DND-41 (cell line): ENCODE measurements around the gene TRIM13.

Experiments used
- ATAC-seq: fragments of 200-7000 bp; cut with Tn5 transposase; 3 replicates; pipeline ENCODE4 v1.9.1; 2021; ENCODE audit warnings: low read depth; ENCODE audit not compliant: insufficient read depth
- DNase-seq: peaks from one replicate; pipeline ENCODE4 v3.0.0-alpha.2; 2020
- H2AFZ ChIP-seq: 2 replicates; pipeline ENCODE4 v1.6.0; 2012; ENCODE audit warnings: low read depth, low read length
- H3K27ac ChIP-seq: 2 replicates; pipeline ENCODE4 v1.5.1; 2012; ENCODE audit warnings: low read length, inconsistent platforms
- H3K27me3 ChIP-seq: fragments of 200-600 bp; sonication (generic); 2 replicates; pipeline ENCODE4 v1.6.0; 2012; ENCODE audit warnings: low read length, mild to moderate bottlenecking, inconsistent platforms; ENCODE audit not compliant: insufficient read depth, poor library complexity
- H3K36me3 ChIP-seq: 2 replicates; pipeline ENCODE4 v1.5.1; 2012; ENCODE audit warnings: low read length, inconsistent platforms; ENCODE audit not compliant: insufficient read depth
- H3K4me1 ChIP-seq: 2 replicates; pipeline ENCODE4 v1.5.1; 2012; ENCODE audit warnings: mild to moderate bottlenecking, low read length; ENCODE audit not compliant: insufficient read depth
- H3K4me2 ChIP-seq: 2 replicates; pipeline ENCODE4 v1.6.0; 2012; ENCODE audit warnings: mild to moderate bottlenecking, moderate library complexity, low read length, inconsistent platforms; ENCODE audit not compliant: insufficient read depth
- H3K4me3 ChIP-seq, 2 experiments: fragments of 200-600 bp in 1 of 2; shearing (Covaris generic) in 1 of 2; 2 replicates each; pipeline ENCODE4 v1.5.1; 2012 to 2016; ENCODE audit warnings: inconsistent platforms in 2 of 2, low read length in 2 of 2, mild to moderate bottlenecking in 2 of 2, low read depth in 1 of 2, moderate library complexity in 1 of 2
- H3K79me2 ChIP-seq: 2 replicates; pipeline ENCODE4 v1.6.0; 2012; ENCODE audit warnings: low read length, inconsistent platforms; ENCODE audit not compliant: insufficient read depth
- H3K9ac ChIP-seq: 2 replicates; pipeline ENCODE4 v1.6.0; 2012; ENCODE audit warnings: low read depth, mild to moderate bottlenecking, inconsistent platforms, low read length, moderate library complexity
- H3K9me3 ChIP-seq: 2 replicates; pipeline ENCODE4 v1.5.1; 2012; ENCODE audit warnings: low read length, moderate library complexity, mild to moderate bottlenecking, inconsistent platforms; ENCODE audit not compliant: insufficient read depth, severe bottlenecking
- H4K20me1 ChIP-seq: 2 replicates; pipeline ENCODE4 v1.6.0; 2012; ENCODE audit warnings: low read length; ENCODE audit not compliant: insufficient read depth
- CTCF ChIP-seq: IDR thresholded peaks from 2 replicates; pipeline ENCODE4 v1.5.1; 2012; ENCODE audit warnings: borderline replicate concordance, low read length, moderate library complexity, mild to moderate bottlenecking; ENCODE audit not compliant: poor library complexity, severe bottlenecking; ENCODE audit errors: extremely low read depth
- EZH2 ChIP-seq: IDR thresholded peaks from 3 replicates; pipeline ENCODE4 v1.6.1; 2012; ENCODE audit warnings: borderline replicate concordance, low read depth, mild to moderate bottlenecking, moderate library complexity, low read length, inconsistent platforms; ENCODE audit not compliant: severe bottlenecking

The TRIM13 gene

GRCh38 chr13:50065712-50066111 lies 68.9 kb downstream of the TRIM13 start:
- Histone ChIP-seq H3K9me3 (no peaks in the 10 kb centered on the region), H2AFZ (no peak overlapping the region), H3K4me1 (peaks cover 23% of the 10 kb centered on the region), H3K9ac (no peak overlapping the region), H3K27me3 (no peaks in the 10 kb centered on the region), H3K4me2 (no peak overlapping the region), H3K4me3 (no peak overlapping the region), H3K79me2 (peaks cover 96% of the 10 kb centered on the region), H3K27ac (no peak overlapping the region), H4K20me1 (peaks cover 59% of the 10 kb centered on the region), H3K36me3 (peaks cover 92% of the 10 kb centered on the region)
- TF ChIP-seq EZH2 (no peak), CTCF (no peak)
- DNase-seq (no peak), ATAC-seq (peak; percentile 20; the same call in 1 of the 3 replicates)
